ENCODE measurements around the gene KRT12. TPM values are rescaled to one million over a fixed set of nuclear protein-coding genes. Genes with fewer than 3 reads are reported as not detected.
"Not testable (repeated sequence)": the region's sequence is repeated elsewhere in the genome, so short reads cannot be mapped to it uniquely, and the experiment has no call there.

KRT12 gene
- total RNA-seq, 1 experiment from 2014 or later = not detected

- not testable (repeated sequence) for H3K79me2 ChIP-seq (ENCODE audit: low read length); H3K9me2 ChIP-seq (replicated peaks; ENCODE audit: insufficient read depth, low read length); H3K4me1 ChIP-seq (ENCODE audit: low read length); H2AFZ ChIP-seq (ENCODE audit: low read length); H4K20me1 ChIP-seq (ENCODE audit: insufficient read depth, low read depth, low read length); H3K4me3 ChIP-seq (ENCODE audit: low read length); H3K9me3 ChIP-seq (ENCODE audit: low read length); H3K9ac ChIP-seq (ENCODE audit: low read length); H3K4me2 ChIP-seq (ENCODE audit: low read depth, low read length, poor library complexity, severe bottlenecking); H3K27me3 ChIP-seq (ENCODE audit: low read length); DNase-seq; H3K36me3 ChIP-seq (ENCODE audit: insufficient read depth, low read length); H3K27ac ChIP-seq (ENCODE audit: low read length)
These were observed 8.4 kb downstream of the KRT12 start for GRCh38 chr17:40858667-40859066.

GRCh38 chr17:40857535-40857934 is 9.5 kb downstream of the KRT12 start:
- Histone ChIP-seq H3K9ac (ENCODE audit: low read length) (no peak overlapping the region), H3K36me3 (ENCODE audit: insufficient read depth, low read length) (no peaks in the 10 kb centered on the region), H3K27ac (ENCODE audit: low read length) (no peak overlapping the region), H3K27me3 (ENCODE audit: low read length) (no peaks in the 10 kb centered on the region), H3K79me2 (ENCODE audit: low read length) (no peaks in the 10 kb centered on the region), H3K9me3 (ENCODE audit: low read length) (no peaks in the 10 kb centered on the region), H2AFZ (ENCODE audit: low read length) (no peak overlapping the region), H3K4me2 (ENCODE audit: low read depth, low read length, poor library complexity, severe bottlenecking) (no peak overlapping the region), H3K9me2 (replicated peaks; ENCODE audit: insufficient read depth, low read length) (no peaks in the 10 kb centered on the region), H4K20me1 (ENCODE audit: insufficient read depth, low read depth, low read length) (no peaks in the 10 kb centered on the region), H3K4me1 (ENCODE audit: low read length) (no peaks in the 10 kb centered on the region), H3K4me3 (ENCODE audit: low read length) (no peak overlapping the region)
- no peak for DNase-seq

- H3K4me1 ChIP-seq (ENCODE audit: low read length) = no peaks in the 10 kb centered on the region
- no peak overlapping the region for H3K9ac ChIP-seq (ENCODE audit: low read length)
- H3K4me2 ChIP-seq (ENCODE audit: low read depth, low read length, poor library complexity, severe bottlenecking) = no peak overlapping the region
- H3K9me3 ChIP-seq (ENCODE audit: low read length) = no peaks in the 10 kb centered on the region
- no peaks in the 10 kb centered on the region for H3K27me3 ChIP-seq (ENCODE audit: low read length)
- H3K79me2 ChIP-seq (ENCODE audit: low read length) = no peaks in the 10 kb centered on the region
- H2AFZ ChIP-seq (ENCODE audit: low read length) = no peak overlapping the region
- H4K20me1 ChIP-seq (ENCODE audit: insufficient read depth, low read depth, low read length) = no peaks in the 10 kb centered on the region
- H3K36me3 ChIP-seq (ENCODE audit: insufficient read depth, low read length) = no peaks in the 10 kb centered on the region
- DNase-seq = no peak
- no peak overlapping the region for H3K27ac ChIP-seq (ENCODE audit: low read length)
- no peaks in the 10 kb centered on the region for H3K9me2 ChIP-seq (replicated peaks; ENCODE audit: insufficient read depth, low read length)
- H3K4me3 ChIP-seq (ENCODE audit: low read length) = no peak overlapping the region
These were observed 12.7 kb downstream of the KRT12 start for GRCh38 chr17:40854175-40854814.

- Histone ChIP-seq H3K36me3 (ENCODE audit: insufficient read depth, low read length) (no peaks in the 10 kb centered on the region), H2AFZ (ENCODE audit: low read length) (no peak overlapping the region), H3K9ac (ENCODE audit: low read length) (no peak overlapping the region), H3K79me2 (ENCODE audit: low read length) (no peaks in the 10 kb centered on the region), H3K4me3 (ENCODE audit: low read length) (no peak overlapping the region), H3K4me1 (ENCODE audit: low read length) (no peaks in the 10 kb centered on the region), H3K4me2 (ENCODE audit: low read depth, low read length, poor library complexity, severe bottlenecking) (no peak overlapping the region), H3K27ac (ENCODE audit: low read length) (no peak overlapping the region), H3K27me3 (ENCODE audit: low read length) (no peaks in the 10 kb centered on the region), H3K9me3 (ENCODE audit: low read length) (no peaks in the 10 kb centered on the region), H3K9me2 (replicated peaks; ENCODE audit: insufficient read depth, low read length) (no peaks in the 10 kb centered on the region), H4K20me1 (ENCODE audit: insufficient read depth, low read depth, low read length) (no peaks in the 10 kb centered on the region)
- no peak for DNase-seq
These were observed 14.7 kb downstream of the KRT12 start for GRCh38 chr17:40852364-40852763.

GRCh38 chr17:40850293-40850972 is 16.6 kb downstream of the KRT12 start:
- H2AFZ ChIP-seq (ENCODE audit: low read length) = no peak overlapping the region
- H3K4me2 ChIP-seq (ENCODE audit: low read depth, low read length, poor library complexity, severe bottlenecking) = no peak overlapping the region
- H3K4me3 ChIP-seq (ENCODE audit: low read length) = no peak overlapping the region
- no peak overlapping the region for H3K9ac ChIP-seq (ENCODE audit: low read length)
- DNase-seq = no peak
- no peaks in the 10 kb centered on the region for H3K9me2 ChIP-seq (replicated peaks; ENCODE audit: insufficient read depth, low read length)
- no peaks in the 10 kb centered on the region for H3K36me3 ChIP-seq (ENCODE audit: insufficient read depth, low read length)
- H3K27ac ChIP-seq (ENCODE audit: low read length) = no peak overlapping the region
- H3K4me1 ChIP-seq (ENCODE audit: low read length) = no peaks in the 10 kb centered on the region
- H4K20me1 ChIP-seq (ENCODE audit: insufficient read depth, low read depth, low read length) = no peaks in the 10 kb centered on the region
- no peaks in the 10 kb centered on the region for H3K9me3 ChIP-seq (ENCODE audit: low read length)
- H3K27me3 ChIP-seq (ENCODE audit: low read length) = no peaks in the 10 kb centered on the region
- no peaks in the 10 kb centered on the region for H3K79me2 ChIP-seq (ENCODE audit: low read length)

- H3K4me2 ChIP-seq (ENCODE audit: low read depth, low read length, poor library complexity, severe bottlenecking) = no peak overlapping the region
- H3K9me3 ChIP-seq (ENCODE audit: low read length) = no peaks in the 10 kb centered on the region
- H3K36me3 ChIP-seq (ENCODE audit: insufficient read depth, low read length) = no peaks in the 10 kb centered on the region
- H2AFZ ChIP-seq (ENCODE audit: low read length) = no peak overlapping the region
- H3K9ac ChIP-seq (ENCODE audit: low read length) = no peak overlapping the region
- no peaks in the 10 kb centered on the region for H3K27me3 ChIP-seq (ENCODE audit: low read length)
- H3K27ac ChIP-seq (ENCODE audit: low read length) = no peak overlapping the region
- H3K79me2 ChIP-seq (ENCODE audit: low read length) = no peaks in the 10 kb centered on the region
- no peak overlapping the region for H3K4me3 ChIP-seq (ENCODE audit: low read length)
- no peaks in the 10 kb centered on the region for H3K9me2 ChIP-seq (replicated peaks; ENCODE audit: insufficient read depth, low read length)
- H4K20me1 ChIP-seq (ENCODE audit: insufficient read depth, low read depth, low read length) = no peaks in the 10 kb centered on the region
- DNase-seq = no peak
- H3K4me1 ChIP-seq (ENCODE audit: low read length) = no peaks in the 10 kb centered on the region
These were observed 17.3 kb downstream of the KRT12 start for GRCh38 chr17:40849723-40850122.

- no peak overlapping the region for H3K4me2 ChIP-seq (ENCODE audit: low read depth, low read length, poor library complexity, severe bottlenecking)
- no peaks in the 10 kb centered on the region for H3K79me2 ChIP-seq (ENCODE audit: low read length)
- no peak overlapping the region for H2AFZ ChIP-seq (ENCODE audit: low read length)
- H3K27ac ChIP-seq (ENCODE audit: low read length) = no peak overlapping the region
- no peaks in the 10 kb centered on the region for H3K9me3 ChIP-seq (ENCODE audit: low read length)
- no peaks in the 10 kb centered on the region for H3K4me1 ChIP-seq (ENCODE audit: low read length)
- no peaks in the 10 kb centered on the region for H3K9me2 ChIP-seq (replicated peaks; ENCODE audit: insufficient read depth, low read length)
- no peaks in the 10 kb centered on the region for H3K27me3 ChIP-seq (ENCODE audit: low read length)
- H3K36me3 ChIP-seq (ENCODE audit: insufficient read depth, low read length) = no peaks in the 10 kb centered on the region
- H3K9ac ChIP-seq (ENCODE audit: low read length) = no peak overlapping the region
- no peaks in the 10 kb centered on the region for H4K20me1 ChIP-seq (ENCODE audit: insufficient read depth, low read depth, low read length)
- no peak for DNase-seq
- no peak overlapping the region for H3K4me3 ChIP-seq (ENCODE audit: low read length)
These were observed 18.3 kb downstream of the KRT12 start for GRCh38 chr17:40848583-40849235.

GRCh38 chr17:40846515-40847144 is 20.4 kb downstream of the KRT12 start:
- DNase-seq = no peak
- Histone ChIP-seq H3K27me3 (ENCODE audit: low read length) (no peaks in the 10 kb centered on the region), H3K9me3 (ENCODE audit: low read length) (no peaks in the 10 kb centered on the region), H3K4me2 (ENCODE audit: low read depth, low read length, poor library complexity, severe bottlenecking) (no peak overlapping the region), H3K27ac (ENCODE audit: low read length) (no peak overlapping the region), H3K79me2 (ENCODE audit: low read length) (no peaks in the 10 kb centered on the region), H2AFZ (ENCODE audit: low read length) (no peak overlapping the region), H3K9me2 (replicated peaks; ENCODE audit: insufficient read depth, low read length) (no peaks in the 10 kb centered on the region), H4K20me1 (ENCODE audit: insufficient read depth, low read depth, low read length) (no peaks in the 10 kb centered on the region), H3K9ac (ENCODE audit: low read length) (no peak overlapping the region), H3K4me1 (ENCODE audit: low read length) (no peaks in the 10 kb centered on the region), H3K36me3 (ENCODE audit: insufficient read depth, low read length) (no peaks in the 10 kb centered on the region), H3K4me3 (ENCODE audit: low read length) (no peak overlapping the region)
